Inflammatory macrophage treated with lipopolysaccharide for 1 hour (primary cell): ENCODE results near the gene SDC1.

Experiments
- DNase-seq, 2 donors: peaks; one replicate each; pipeline ENCODE4 v3.0.0-alpha.2; 2020 to 2022

SDC1 gene

GRCh38 chr2:20227894-20228505, 3.1 kb upstream of the SDC1 start:
- no peak for DNase-seq

DNA sequence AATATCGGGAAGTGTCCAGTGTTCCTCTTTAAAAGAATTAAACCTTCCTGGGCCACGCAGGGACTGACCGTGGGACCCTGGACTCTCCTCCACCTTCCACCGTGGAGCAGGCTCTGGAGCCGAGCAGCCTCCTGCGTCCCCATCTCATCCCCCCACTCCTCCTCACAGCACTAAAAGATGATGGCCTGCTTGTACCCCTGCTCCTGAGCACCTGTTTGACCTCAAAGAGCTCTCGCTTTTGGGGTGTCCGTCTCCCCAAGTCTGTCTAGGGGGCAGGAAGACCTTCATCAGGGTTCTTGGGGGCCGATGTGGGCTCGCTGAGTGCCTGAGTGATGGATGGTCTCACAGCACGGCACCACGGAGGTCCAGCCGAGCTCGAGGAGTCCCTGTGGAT, 1.2 kb upstream of the SDC1 start:
- no peak for DNase-seq

DNA sequence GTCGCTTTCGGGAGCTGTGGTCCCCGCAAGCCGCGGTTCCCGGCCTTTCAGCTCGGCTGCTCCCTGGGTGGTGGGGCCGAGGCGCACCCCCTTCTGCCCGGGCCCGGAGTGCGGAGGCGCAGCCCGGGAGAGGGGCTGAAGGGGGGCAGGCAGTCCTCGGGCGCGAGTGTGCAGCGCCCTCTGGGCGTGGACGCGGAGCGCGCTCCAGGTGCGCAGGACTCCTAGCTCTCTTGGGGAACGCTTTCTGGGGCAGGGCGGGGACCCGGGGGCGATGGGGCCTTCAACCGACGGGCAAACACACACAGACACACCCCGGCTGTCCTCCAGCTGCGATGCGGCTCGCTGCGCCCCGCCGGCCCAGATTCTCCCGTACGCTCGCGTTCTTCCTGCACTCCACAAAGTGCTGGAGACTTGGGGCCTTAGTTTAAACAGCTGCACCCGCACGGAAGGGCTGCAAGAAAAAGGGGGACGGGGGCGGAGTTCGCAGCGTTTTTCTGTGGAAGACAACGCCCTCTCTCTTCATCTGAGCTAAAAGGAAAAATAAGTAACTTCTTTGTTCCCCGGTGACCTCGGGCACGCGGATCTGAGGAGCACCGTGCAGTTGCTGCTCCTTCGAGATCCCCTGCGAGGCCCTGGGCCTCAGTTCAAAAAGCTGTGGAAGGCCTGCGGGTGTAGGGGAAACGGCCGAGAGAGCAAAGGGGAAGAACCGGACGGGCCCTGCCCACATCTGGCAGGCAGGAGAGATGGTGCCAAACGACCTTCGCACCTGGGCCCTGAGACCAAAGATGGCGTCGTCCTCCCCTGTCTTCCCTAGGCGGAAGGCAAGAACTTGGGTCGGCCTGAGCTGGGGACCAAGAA, 593 bp upstream of the SDC1 start:
- DNase-seq = no peak

DNA sequence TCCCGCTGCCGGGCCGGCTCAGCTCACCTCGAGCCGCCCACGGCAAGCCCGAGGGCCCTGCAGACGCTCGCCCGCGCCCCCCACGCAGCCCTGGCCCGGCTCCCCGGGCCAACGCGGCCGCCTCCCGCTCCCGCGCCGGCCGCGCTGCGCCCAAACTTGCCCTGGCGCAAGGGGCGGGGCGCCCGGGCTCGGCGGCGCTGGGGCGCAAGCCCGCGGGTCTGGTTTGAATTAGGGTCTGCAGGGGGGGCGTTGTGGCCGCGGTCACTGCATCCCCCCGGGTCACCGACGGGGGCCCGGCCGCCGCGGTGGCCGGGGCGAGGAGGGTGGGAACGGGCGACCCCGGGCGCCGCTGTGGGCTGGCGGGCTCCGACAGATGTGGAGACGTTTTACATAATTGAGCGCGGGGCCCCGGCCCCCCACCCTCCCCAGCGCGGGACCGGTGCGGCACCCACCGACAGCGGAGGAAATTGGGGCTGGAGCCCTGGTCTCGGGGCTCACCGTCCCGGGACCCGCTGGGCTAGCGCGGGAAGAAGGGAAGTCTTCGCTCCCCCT, 690 bp downstream of the SDC1 start:
- DNase-seq = no peak

DNA sequence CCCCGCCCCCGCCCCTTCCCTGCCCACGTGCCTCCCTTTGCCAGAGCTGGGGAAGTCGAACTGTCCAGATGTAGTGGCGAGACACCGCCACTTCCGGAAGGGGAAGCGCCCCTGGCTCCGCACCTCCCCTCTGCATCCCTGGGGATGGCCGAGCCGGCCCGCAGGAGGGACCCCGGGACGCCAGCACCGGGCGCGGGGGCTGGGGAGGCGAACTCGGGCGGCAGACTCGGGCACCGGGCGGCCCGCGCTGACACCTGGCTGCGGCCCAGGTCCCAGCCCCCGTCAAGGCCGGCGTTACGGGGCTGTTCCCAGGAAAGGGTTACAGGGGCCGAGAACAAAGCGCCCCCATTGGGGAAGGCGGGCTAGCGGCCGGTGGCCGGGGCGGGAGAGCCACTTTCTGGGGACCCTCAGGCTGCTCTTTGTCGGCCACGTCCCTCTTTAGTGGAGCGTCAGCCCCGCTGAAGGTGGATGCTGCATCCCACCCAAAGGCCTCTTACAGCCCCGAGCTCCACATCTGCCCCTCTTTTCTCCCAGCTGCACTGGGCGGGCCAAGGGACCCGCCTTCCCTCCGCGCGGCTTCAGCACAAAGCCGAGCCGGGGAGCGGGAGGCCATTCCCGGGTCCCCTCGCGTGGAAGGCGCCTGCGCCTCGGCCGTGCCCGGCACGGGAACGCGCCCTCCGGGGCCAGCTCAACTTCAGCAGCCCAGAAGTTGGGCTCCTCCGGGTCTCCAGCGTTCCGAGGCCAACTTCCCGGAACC, 1.3 kb downstream of the SDC1 start:
- DNase-seq = peak in 1 of 2 donors; percentile 8

DNA sequence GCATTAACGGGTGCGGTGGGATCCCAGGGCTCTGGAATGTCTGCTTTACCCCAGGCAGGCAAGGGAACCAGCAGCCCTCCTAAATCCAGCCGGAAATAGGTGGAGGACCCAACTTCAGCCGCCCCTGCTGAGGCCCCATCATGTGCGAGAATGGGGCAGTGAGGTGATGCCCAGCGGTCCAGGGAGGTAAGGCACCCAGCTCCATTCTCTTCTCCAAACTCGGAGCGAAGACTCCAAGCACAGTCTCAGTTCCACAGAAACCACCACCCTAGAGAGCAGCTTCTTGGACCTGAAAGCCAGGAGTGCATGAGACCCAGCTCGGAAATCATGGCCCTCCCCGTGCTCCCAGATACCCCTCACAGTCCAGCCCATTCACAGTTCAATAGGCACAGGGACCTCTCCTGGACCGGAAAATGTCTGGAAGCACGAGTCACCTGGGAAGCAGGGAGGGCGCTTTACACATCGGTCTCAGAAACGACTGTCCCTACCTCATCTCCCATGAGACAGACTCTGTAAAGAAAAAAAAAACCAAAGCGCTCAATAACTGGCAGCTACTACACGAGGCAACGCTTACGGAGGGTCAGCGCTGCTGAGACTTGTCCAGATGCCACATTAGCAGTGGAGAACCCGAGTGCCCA, 2.0 kb downstream of the SDC1 start:
- no peak for DNase-seq

GRCh38 chr2:20222014-20222768, 2.7 kb downstream of the SDC1 start:
- DNase-seq = no peak

GRCh38 chr2:20221555-20221973, 3.4 kb downstream of the SDC1 start:
- DNase-seq = no peak

- DNase-seq = no peak
Observed at GRCh38 chr2:20220806-20221554, 4.0 kb downstream of the SDC1 start.

GRCh38 chr2:20219763-20220380, 5.1 kb downstream of the SDC1 start:
- no peak for DNase-seq

- DNase-seq = no peak
Observed at GRCh38 chr2:20218331-20219320, 6.3 kb downstream of the SDC1 start.

GRCh38 chr2:20217041-20217970, 7.6 kb downstream of the SDC1 start:
- DNase-seq = no peak

- no peak for DNase-seq
Observed at GRCh38 chr2:20216130-20217025, 8.6 kb downstream of the SDC1 start.

DNA sequence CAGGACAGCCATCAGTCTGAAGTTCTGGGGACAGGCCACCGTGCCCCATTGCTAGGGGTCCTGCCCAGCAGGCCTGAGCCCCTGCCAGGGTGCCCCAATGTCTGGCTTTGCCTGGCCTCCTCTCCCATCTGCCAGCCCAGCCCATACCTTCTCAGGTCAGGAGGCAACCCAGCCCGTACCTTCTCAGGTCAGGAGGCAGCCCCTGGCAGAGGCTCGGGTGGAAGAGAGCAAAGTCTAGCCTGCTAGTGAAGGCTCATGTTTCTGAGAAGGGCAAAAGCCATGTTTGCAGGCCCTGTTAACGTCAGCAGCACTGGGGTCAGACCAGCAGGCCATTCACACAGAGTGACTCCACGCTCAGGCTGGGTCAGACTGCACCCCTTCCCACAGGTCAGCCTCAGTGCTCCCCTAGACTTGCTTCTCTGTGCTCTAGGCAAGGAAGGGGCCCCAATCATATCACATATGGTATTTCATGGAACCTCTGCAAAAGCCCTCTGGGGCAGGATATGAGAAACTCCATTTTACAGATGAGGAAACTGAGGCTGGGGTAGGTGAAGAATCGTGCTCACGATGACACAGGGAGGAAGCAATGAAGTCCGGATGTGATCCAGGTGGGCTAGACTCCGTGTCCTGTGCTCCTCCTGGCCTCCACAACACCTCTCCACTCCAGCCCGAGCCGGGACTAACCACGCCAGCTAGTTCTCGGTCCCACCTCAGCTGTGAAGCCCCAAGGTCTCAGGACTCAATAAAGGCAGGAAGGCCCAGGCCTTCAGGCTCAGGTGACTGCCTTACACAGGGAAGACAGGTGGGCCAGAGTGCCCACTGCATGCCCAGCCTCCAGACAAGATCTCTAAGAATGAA, 9.5 kb downstream of the SDC1 start:
- DNase-seq = no peak

- DNase-seq = no peak
Observed at GRCh38 chr2:20214566-20215182, 10.3 kb downstream of the SDC1 start.
